Skeletal muscle satellite cell (primary cell): ENCODE data around the gene KNDC1.

ENCODE experiments used
- H3K27me3 ChIP-seq: 2 replicates; pipeline ENCODE4 v1.7.0; 2013; ENCODE audit warnings: low read length; ENCODE audit not compliant: control insufficient read depth, insufficient read depth
- H3K36me3 ChIP-seq: 2 replicates; pipeline ENCODE4 v1.7.0; 2013; ENCODE audit warnings: mild to moderate bottlenecking, control low read depth, low read length; ENCODE audit not compliant: insufficient read depth
- H3K4me1 ChIP-seq: 2 replicates; pipeline ENCODE4 v1.7.0; 2013; ENCODE audit warnings: low read length; ENCODE audit not compliant: control insufficient read depth, insufficient read depth
- H3K4me2 ChIP-seq: 2 replicates; pipeline ENCODE4 v1.7.0; 2013; ENCODE audit warnings: mild to moderate bottlenecking, low read length
- H3K4me3 ChIP-seq: 2 replicates; pipeline ENCODE4 v1.7.0; 2013; ENCODE audit warnings: low read length
- H3K9ac ChIP-seq: 2 replicates; pipeline ENCODE4 v1.7.0; 2013; ENCODE audit warnings: mild to moderate bottlenecking, low read depth, low read length, moderate library complexity
- H3K9me3 ChIP-seq: replicated peaks from 2 replicates; pipeline ENCODE4 v1.7.0; 2013; ENCODE audit warnings: mild to moderate bottlenecking, control low read depth, low read length

KNDC1 gene

GRCh38 chr10:133127291-133128125 is 32.5 kb upstream of the KNDC1 start:
- no peak overlapping the region for H3K4me2 ChIP-seq
- H3K36me3 ChIP-seq, result no peaks in the 10 kb centered on the region

GRCh38 chr10:133128126-133129070 is 31.6 kb upstream of the KNDC1 start:
- Histone ChIP-seq H3K36me3 (no peaks in the 10 kb centered on the region), H3K4me3 (no peak overlapping the region), H3K9ac (no peak overlapping the region)

More at GRCh38 chr10:133127291-133128125, 32.5 kb upstream of the KNDC1 start:
- Histone ChIP-seq H3K9ac (no peak overlapping the region), H3K4me1 (no peaks in the 10 kb centered on the region), H3K4me3 (no peak overlapping the region), H3K27me3 (no peaks in the 10 kb centered on the region), H3K9me3 (no peaks in the 10 kb centered on the region)

GRCh38 chr10:133129071-133129858 is 30.8 kb upstream of the KNDC1 start:
- Histone ChIP-seq H3K4me2 (no peak overlapping the region), H3K9ac (no peak overlapping the region)

More at GRCh38 chr10:133128126-133129070, 31.6 kb upstream of the KNDC1 start:
- H3K4me2 ChIP-seq, result no peak overlapping the region
- H3K27me3 ChIP-seq, result no peaks in the 10 kb centered on the region
- H3K9me3 ChIP-seq, result no peaks in the 10 kb centered on the region
- H3K4me1 ChIP-seq, result no peaks in the 10 kb centered on the region

GRCh38 chr10:133129859-133130495 is 30.0 kb upstream of the KNDC1 start:
- H3K9me3 ChIP-seq, result no peaks in the 10 kb centered on the region
- no peaks in the 10 kb centered on the region for H3K27me3 ChIP-seq
- H3K4me3 ChIP-seq, result no peak overlapping the region
- H3K4me1 ChIP-seq, result no peaks in the 10 kb centered on the region
- H3K9ac ChIP-seq, result no peak overlapping the region
- no peak overlapping the region for H3K4me2 ChIP-seq
- no peaks in the 10 kb centered on the region for H3K36me3 ChIP-seq

More at GRCh38 chr10:133129071-133129858, 30.8 kb upstream of the KNDC1 start:
- Histone ChIP-seq H3K36me3 (no peaks in the 10 kb centered on the region), H3K9me3 (no peaks in the 10 kb centered on the region), H3K4me1 (no peaks in the 10 kb centered on the region), H3K27me3 (no peaks in the 10 kb centered on the region), H3K4me3 (no peak overlapping the region)

GRCh38 chr10:133130602-133131001 is 29.4 kb upstream of the KNDC1 start:
- no peak overlapping the region for H3K4me3 ChIP-seq
- no peaks in the 10 kb centered on the region for H3K4me1 ChIP-seq
- no peak overlapping the region for H3K4me2 ChIP-seq
- no peaks in the 10 kb centered on the region for H3K9me3 ChIP-seq
- H3K36me3 ChIP-seq, result no peaks in the 10 kb centered on the region
- H3K27me3 ChIP-seq, result no peaks in the 10 kb centered on the region
- no peak overlapping the region for H3K9ac ChIP-seq

GRCh38 chr10:133131053-133131452 is 29.0 kb upstream of the KNDC1 start:
- H3K9me3 ChIP-seq, result no peaks in the 10 kb centered on the region
- no peak overlapping the region for H3K4me3 ChIP-seq
- H3K9ac ChIP-seq, result no peak overlapping the region
- no peaks in the 10 kb centered on the region for H3K36me3 ChIP-seq
- no peak overlapping the region for H3K4me2 ChIP-seq
- no peaks in the 10 kb centered on the region for H3K27me3 ChIP-seq
- H3K4me1 ChIP-seq, result no peaks in the 10 kb centered on the region

GRCh38 chr10:133131734-133132472 is 28.1 kb upstream of the KNDC1 start:
- no peaks in the 10 kb centered on the region for H3K27me3 ChIP-seq
- no peaks in the 10 kb centered on the region for H3K4me1 ChIP-seq
- H3K4me2 ChIP-seq, result no peak overlapping the region
- H3K36me3 ChIP-seq, result no peaks in the 10 kb centered on the region
- no peak overlapping the region for H3K9ac ChIP-seq
- H3K4me3 ChIP-seq, result no peak overlapping the region
- no peaks in the 10 kb centered on the region for H3K9me3 ChIP-seq

- Histone ChIP-seq H3K4me1 (no peaks in the 10 kb centered on the region), H3K4me3 (no peak overlapping the region), H3K9me3 (no peaks in the 10 kb centered on the region), H3K36me3 (no peaks in the 10 kb centered on the region), H3K4me2 (no peak overlapping the region), H3K27me3 (no peaks in the 10 kb centered on the region), H3K9ac (no peak overlapping the region)
Observed at GRCh38 chr10:133132473-133133291, 27.3 kb upstream of the KNDC1 start.

GRCh38 chr10:133133471-133134231 is 26.4 kb upstream of the KNDC1 start:
- H3K9me3 ChIP-seq, result no peaks in the 10 kb centered on the region
- no peaks in the 10 kb centered on the region for H3K4me1 ChIP-seq
- no peak overlapping the region for H3K4me3 ChIP-seq
- H3K27me3 ChIP-seq, result no peaks in the 10 kb centered on the region
- H3K4me2 ChIP-seq, result no peak overlapping the region
- H3K36me3 ChIP-seq, result no peaks in the 10 kb centered on the region
- H3K9ac ChIP-seq, result no peak overlapping the region
